NCI-H748 treated with DMSO at 0.1 percent for 48 hours (cell line): Measurements from ENCODE around the gene HMGCS2.
"Not testable (repeated sequence)": the region's sequence is repeated elsewhere in the genome, so short reads cannot be mapped to it uniquely, and the experiment has no call there.

Source experiments
- DNase-seq: peaks from one replicate; lab custom pipeline; 2025; lab: John Stamatoyannopoulos, UW

HMGCS2 gene

GRCh38 chr1:119729044-119729443 is 39.7 kb downstream of the HMGCS2 start:
- DNase-seq, result no peak

GRCh38 chr1:119727991-119728390 is 40.7 kb downstream of the HMGCS2 start:
- no peak for DNase-seq

GRCh38 chr1:119725626-119726025 is 43.1 kb downstream of the HMGCS2 start:
- DNase-seq, result no peak

DNA sequence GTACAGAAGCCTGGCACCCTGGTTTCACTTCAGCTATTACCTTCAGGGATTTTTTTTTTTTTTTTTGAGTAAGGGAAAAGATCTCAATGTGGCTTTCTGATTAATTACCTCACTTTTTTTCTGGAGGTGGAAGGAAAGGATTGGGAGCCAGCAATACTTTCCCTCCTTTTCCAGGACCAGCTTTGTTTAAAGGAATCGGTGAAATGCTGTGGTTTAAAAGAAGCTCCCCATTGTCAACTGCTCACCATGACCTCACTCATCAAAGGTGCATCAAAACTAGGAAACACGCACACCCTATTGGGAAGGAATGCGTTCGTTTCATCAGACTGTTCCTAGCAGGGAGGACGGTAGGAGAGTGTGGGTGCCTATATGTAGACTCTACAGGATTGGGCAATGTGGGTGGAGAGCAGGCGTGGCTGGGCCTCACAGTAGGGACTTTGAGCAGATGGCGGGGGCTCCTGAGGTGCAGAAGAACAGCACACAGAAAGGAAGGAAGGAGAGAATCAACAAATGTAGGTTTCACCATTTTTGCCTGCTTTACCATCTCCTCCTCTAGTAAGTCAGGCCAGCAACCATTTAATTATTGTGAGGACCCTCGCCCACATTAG is 44.0 kb downstream of the HMGCS2 start:
- no peak for DNase-seq

DNA sequence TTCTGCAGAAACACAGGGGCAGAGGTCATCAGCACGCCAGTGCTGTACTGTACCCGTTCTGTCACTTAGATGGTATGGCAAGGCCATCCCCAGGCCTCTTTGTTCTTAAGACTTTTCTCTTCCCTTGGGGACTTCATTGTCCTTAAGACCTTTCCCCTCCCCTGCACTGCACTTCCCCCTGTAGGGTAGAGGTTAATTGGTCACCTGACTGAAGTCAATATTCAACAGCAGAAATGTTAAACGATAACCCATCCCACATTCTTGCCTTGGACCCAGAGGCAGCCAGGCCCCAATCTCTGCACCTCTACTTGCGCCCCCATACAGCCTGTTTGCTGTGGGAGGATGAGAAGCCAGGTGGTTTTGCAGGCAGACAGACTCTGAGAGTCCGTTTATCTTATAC is 46.8 kb downstream of the HMGCS2 start:
- no peak for DNase-seq

DNA sequence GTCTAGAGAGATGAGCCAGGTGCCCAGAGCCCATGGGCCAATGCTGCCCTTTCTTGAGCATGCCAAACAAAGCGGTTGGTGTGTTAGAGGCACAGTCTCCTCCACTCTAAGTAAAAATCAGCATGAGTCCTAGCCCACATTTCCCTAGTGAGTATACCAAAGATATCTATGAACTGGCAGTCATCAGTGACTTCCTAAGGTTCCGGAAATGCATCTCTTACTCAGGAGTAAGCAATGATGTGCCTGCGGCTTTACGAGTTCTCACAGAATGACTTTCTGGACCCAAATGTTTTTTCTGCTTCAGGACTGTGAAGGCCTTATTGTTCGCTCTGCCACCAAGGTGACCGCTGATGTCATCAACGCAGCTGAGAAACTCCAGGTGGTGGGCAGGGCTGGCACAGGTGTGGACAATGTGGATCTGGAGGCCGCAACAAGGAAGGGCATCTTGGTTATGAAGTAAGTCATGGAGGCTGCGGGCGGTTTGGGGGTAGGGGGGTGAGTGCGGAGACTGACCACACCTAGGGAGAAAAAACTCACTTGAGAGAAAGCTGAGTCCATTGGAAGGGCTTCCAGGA is 47.8 kb downstream of the HMGCS2 start:
- DNase-seq, result no peak

GRCh38 chr1:119718972-119719371 is 49.7 kb downstream of the HMGCS2 start:
- DNase-seq, result no peak

DNA sequence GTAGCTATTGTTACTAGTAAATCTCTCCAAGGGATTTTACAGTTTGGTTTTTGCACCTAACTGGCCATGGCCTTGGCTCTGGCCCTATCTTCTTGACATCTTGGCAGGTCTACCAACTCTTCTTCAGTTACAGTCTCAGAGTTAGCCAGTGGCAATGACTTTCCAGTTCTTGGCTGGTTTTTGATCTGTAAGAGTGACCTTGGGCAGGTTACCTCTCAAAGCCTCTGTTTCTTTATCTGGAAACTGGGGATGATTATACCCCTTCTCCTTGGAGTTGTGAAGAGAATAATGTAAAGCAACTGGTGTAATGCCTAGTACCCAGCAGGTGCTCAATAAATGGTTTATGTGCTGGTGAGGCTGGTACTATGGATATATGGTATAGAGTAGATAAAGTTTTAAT is 50.3 kb downstream of the HMGCS2 start:
- DNase-seq, result no peak

DNA sequence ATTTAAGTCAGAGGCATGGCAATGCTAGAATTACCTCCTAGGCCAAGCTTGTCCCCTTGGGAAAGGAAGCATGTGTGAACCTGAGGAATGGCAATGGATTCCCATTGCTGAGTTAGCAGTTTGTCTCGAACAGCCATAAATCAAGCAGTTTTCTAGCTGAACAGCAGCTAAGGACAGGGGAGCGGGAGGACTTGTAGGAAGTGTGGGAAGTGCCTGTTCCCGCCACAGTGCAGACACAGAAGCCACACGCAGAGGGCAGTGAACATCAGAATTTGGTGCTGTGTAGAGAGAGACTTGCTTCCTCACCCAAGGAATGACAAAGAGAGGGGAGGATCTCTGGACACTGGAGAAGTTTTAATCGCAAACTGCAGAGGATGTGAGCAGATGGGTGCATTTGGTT is 53.2 kb downstream of the HMGCS2 start:
- DNase-seq, result no peak

GRCh38 chr1:119714583-119714982 is 54.1 kb downstream of the HMGCS2 start:
- DNase-seq, result no peak

DNA sequence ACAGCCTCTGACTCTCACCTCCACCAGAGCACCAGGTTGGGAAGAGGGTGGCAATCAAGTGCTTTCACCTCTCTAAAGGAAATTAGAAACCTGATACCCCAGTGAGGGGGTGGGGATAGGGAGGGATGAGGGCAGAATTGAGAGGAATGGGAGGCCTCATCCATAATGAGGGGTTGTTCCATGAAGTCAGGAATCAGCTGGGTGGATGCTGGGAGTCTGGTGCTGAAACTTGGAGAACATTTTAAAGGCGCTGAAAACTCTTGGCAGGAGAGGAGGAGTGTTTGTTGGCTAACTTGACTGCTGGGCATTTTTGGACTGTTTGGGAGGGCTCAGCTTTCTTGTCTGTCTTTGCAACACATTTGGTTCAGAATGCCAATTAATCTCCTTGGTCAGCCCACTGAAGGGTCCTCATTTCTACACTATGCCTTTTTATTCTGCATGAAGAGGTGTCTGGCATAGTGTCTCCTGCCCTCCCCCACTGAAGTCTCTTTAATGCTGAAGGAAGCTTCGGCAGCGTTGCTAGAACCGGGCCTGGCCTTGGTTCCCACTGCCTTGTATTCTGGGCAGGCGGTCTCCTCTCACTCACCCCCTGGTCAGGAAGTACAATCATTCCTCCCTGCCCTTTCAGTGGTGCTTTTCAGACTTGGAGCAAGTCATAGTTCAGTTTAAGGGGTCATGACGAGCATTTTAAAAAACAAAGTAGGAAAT is 54.8 kb downstream of the HMGCS2 start:
- peak; percentile 37 for DNase-seq

GRCh38 chr1:119713039-119713748 is 55.5 kb downstream of the HMGCS2 start:
- peak; percentile 20 for DNase-seq

GRCh38 chr1:119712342-119713038 is 56.2 kb downstream of the HMGCS2 start:
- peak; percentile 34 for DNase-seq

DNA sequence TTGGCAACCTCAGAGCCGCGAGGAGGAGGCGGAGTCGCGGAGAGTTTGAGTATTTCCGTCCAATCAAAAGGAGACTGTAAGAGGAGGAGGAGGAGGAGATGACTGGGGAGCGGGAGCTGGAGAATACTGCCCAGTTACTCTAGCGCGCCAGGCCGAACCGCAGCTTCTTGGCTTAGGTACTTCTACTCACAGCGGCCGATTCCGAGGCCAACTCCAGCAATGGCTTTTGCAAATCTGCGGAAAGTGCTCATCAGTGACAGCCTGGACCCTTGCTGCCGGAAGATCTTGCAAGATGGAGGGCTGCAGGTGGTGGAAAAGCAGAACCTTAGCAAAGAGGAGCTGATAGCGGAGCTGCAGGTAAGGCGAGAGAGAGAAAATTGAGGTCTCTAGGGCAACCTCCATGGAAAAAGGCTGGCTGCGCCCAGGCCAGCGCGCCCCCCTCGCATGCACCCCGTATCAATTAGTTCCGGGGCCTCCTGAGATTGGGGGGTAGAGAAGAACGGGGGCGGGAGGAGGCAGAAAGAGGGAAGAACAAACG is 56.8 kb downstream of the HMGCS2 start, which contains the start of gene PHGDH:
Gene PHGDH, plus strand, starts transcription at position 131 of the 538 bp plus-strand sequence. Its CDS starts 89 bp downstream, at position 220.
- DNase-seq, result peak; percentile 68

DNA sequence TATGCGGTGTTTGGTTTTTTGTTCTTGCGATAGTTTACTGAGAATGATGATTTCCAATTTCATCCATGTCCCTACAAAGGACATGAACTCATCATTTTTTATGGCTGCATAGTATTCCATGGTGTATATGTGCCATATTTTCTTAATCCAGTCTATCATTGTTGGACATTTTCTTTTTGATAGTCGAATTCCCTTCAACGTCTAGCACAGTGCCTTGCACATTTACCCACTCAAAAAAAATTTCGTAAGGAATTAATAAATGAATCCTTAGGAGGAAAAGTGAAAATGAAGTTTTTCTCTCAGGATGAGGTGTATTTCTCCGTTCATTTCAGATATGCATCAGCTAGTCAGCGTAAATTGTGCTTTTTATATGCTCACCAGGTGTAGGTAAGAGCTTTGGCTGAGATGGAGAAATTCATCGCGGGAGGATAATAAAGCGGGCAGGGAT is 57.3 kb downstream of the HMGCS2 start:
- not testable (repeated sequence) for DNase-seq

DNA sequence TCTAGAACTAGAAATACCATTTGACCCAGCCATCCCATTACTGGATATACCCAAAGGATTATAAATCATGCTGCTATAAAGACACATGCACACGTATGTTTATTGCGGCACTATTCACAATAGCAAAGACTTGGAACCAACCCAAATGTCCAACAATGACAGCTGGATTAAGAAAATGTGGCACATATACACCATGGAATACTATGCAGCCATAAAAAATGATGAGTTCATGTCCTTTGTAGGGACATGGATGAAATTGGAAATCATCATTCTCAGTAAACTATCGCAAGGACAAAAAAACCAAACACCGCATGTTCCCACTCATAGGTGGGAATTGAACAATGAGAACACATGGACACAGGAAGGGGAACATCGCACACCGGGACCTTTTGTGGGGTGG is 62.1 kb downstream of the HMGCS2 start:
- DNase-seq, result not testable (repeated sequence)

- DNase-seq, result no peak
Observed at GRCh38 chr1:119703666-119704450, 64.8 kb downstream of the HMGCS2 start.

DNA sequence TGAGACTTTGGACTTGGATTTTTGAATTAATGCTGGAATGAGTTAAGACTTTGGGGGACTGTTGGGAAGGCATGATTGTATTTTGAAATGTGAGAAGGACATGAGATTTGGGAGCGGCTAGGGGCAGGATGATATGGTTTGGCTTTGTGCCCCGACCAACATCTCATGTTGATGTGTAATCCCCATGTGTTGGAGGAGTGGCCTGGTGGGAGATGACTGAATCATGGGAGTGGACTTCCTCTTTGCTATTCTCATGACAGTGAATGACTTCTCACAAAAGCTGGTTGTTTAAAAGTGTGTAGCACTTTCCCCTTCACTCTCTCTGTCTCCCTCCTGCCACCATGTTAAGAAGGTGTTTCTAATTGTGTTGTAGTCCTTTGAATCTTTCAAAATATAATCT is 66.3 kb downstream of the HMGCS2 start:
- DNase-seq, result no peak

DNA sequence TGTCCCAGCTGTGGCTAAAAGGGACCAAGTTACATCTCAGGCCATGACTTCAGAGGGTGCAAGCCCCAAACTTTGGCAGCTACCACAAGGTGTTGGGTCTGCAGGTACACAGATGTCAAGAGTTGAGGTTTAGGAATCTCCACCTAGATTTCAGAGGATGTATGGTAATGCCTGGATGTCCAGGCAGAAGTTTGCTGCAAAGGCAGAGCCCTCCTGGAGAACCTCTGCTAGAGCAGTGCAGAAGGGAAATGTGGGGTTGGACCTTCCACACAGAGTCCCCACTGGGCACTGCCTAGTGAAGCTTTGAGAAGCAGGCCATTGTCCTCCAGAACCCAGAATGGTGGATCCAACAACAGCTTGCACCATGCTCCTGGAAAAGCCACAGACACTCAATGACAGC is 67.0 kb downstream of the HMGCS2 start:
- no peak for DNase-seq

- no peak for DNase-seq
Observed at GRCh38 chr1:119700326-119700725, 68.4 kb downstream of the HMGCS2 start.
